ENCODE measurements around the gene KLHL28. TPM values are rescaled to one million over a fixed set of nuclear protein-coding genes. Genes with fewer than 3 reads are reported as not detected.

KLHL28 gene
- total RNA-seq, 2 donors from 2014 or later, result 9.8 to 22.2 TPM

GRCh38 chr14:44889595-44890471, 71.9 kb downstream of the KLHL28 start:
- DNase-seq (ENCODE audit: low spot score in 2 of 2) (no peak), ATAC-seq (no peak)
- no peak overlapping the region for H3K27ac Mint-ChIP-seq
- H3K9me3 Mint-ChIP-seq, result peaks cover 0 to 11% of the 10 kb centered on the region in 2 donors
- H3K36me3 Mint-ChIP-seq, result peaks cover 7 to 8% of the 10 kb centered on the region in 2 donors

DNA sequence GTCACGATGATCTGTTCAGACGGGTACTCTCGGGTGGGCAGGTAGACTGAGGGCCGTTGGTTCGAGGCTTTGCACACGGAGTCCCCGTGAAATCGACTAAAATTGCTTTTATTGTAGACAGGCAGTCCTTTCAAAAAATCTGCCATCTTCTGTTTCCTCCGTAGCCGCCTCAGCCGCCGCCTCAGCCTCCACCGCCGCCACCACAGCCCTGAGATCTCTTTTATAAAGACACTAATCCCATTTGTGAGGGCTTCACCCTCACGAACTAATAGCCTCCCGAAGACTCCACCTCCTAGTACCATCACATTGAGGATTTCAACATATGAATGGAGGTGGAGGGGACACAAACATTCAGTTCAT, 74.2 kb downstream of the KLHL28 start:
- peaks cover 9 to 12% of the 10 kb centered on the region in 2 donors for H3K36me3 Mint-ChIP-seq
- no peak for DNase-seq (ENCODE audit: low spot score in 2 of 2)
- no peak for ATAC-seq
- peaks cover 4 to 25% of the 10 kb centered on the region in 2 donors for H3K9me3 Mint-ChIP-seq
- H3K27ac Mint-ChIP-seq, result no peak overlapping the region

DNA sequence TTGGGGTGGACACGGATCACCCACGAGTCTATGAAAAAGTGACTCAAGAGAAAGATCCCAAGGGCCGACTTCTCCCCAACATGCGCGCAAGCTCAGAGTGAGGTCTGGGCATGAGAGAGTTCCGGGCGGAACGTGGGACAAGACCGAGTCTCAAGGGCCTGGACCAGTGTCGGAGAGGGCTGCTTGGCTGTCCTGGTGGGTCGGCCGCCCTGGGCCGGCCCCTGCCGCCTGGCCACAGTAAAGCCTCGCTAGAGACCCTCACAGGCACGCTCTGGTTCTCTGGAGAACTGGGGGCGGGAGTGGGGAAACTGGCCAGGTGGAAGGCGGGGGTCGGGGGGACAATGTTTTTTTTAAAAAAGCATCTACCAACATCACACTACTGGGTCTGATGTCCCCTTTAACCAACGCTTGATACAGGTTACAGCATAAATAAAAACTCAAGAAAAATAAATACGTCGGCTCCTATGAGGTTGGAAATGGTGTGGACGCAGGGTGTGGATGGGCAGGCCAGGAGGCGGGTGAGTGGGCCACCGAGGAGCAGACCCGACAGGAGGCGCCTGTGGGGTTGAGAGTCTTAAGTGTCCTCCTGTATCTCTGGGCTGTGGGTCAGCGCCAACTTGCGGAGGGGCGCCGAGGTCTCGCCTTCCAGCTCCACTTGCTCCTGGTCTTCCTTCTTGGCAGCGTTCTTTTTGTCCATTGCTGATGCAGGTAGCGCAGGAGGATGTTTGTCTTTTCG, 74.7 kb downstream of the KLHL28 start:
- Mint-ChIP-seq H3K27ac (no peak overlapping the region), H3K9me3 (peaks cover 8 to 27% of the 10 kb centered on the region in 2 donors), H3K36me3 (peaks cover 11 to 13% of the 10 kb centered on the region in 2 donors)
- ATAC-seq, result no peak
- no peak for DNase-seq (ENCODE audit: low spot score in 2 of 2)

DNA sequence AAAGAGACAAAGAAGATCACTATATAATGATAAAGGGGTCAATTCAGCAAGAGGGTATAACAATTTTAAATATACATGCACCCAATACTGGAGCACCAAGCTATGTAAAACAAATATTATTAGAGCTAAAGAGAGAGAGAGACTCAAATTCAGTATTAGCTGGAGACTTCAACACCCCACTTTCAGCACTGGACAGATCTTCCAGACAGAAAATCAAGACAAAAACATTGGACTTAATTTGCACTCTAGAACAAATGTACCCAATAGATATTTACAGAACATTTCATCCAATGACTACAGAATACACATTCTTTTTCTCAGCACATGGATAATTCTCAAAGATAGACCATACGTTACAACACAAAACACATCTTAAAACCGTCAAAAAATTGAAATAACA, 81.0 kb downstream of the KLHL28 start:
- peaks cover 14 to 29% of the 10 kb centered on the region in 2 donors for H3K9me3 Mint-ChIP-seq
- peaks cover 11 to 20% of the 10 kb centered on the region in 2 donors for H3K36me3 Mint-ChIP-seq
- no peak overlapping the region for H3K27ac Mint-ChIP-seq
- ATAC-seq, result no peak
- no peak for DNase-seq (ENCODE audit: low spot score in 2 of 2)

Other genes starting within 250 kb of the KLHL28 start
- 1 to 10 TPM; 3.5 to 7.9 TPM for gene TOGARAM1, start 243 bp upstream of the KLHL28 start, total RNA-seq
- gene PRPF39, start 122.2 kb upstream of the KLHL28 start, total RNA-seq, result 10 to 100 TPM; 50.2 to 63.5 TPM
- 10 to 100 TPM; 57.5 to 76.9 TPM for gene FKBP3, start 172.5 kb upstream of the KLHL28 start, total RNA-seq
- 10 to 100 TPM; 17.5 to 24.8 TPM for gene FANCM, start 174.0 kb upstream of the KLHL28 start, total RNA-seq

Measured in activated naive CD4-positive, alpha-beta T cell treated with anti-CD3 and anti-CD28 coated beads, Interleukin-2, amount 50 U/mL, for 72 hours (primary cell).